Upper lobe of right lung (tissue), 1 donor: ENCODE results near the gene WRAP73. TPM values are rescaled to one million over a fixed set of nuclear protein-coding genes. Genes with fewer than 3 reads are reported as not detected.

Experiments used
- ATAC-seq: fragments of 200-7000 bp; cut with Tn5 transposase; one replicate; pipeline ENCODE4 v1.9.1; 2020; ENCODE audit warnings: mild to moderate bottlenecking, moderate library complexity
- DNase-seq: peaks from one replicate; pipeline ENCODE4 v3.0.0-alpha.2; 2020
- H3K27ac ChIP-seq: fragments of 200-600 bp; one replicate; pipeline ENCODE4 v1.8.0; 2022
- H3K27me3 ChIP-seq: fragments of 200-600 bp; one replicate; pipeline ENCODE4 v1.8.0; 2022; ENCODE audit warnings: mild to moderate bottlenecking
- H3K36me3 ChIP-seq: fragments of 200-600 bp; one replicate; pipeline ENCODE4 v1.8.0; 2022
- H3K4me1 ChIP-seq: fragments of 200-600 bp; one replicate; pipeline ENCODE4 v1.8.0; 2022
- H3K4me3 ChIP-seq: fragments of 200-600 bp; one replicate; pipeline ENCODE4 v1.8.0; 2022; ENCODE audit warnings: mild to moderate bottlenecking
- H3K9me3 ChIP-seq: fragments of 200-600 bp; one replicate; pipeline ENCODE4 v1.8.0; 2022
- CTCF ChIP-seq: fragments of 200-600 bp; IDR thresholded peaks from one replicate; pipeline ENCODE4 v1.8.0; 2022; ENCODE audit warnings: antibody characterized with exemption
- intact Hi-C: fragments of 100-400 bp; cut with DNase I; formaldehyde crosslinking; loops from one replicate; pipeline ENCODE4 v1.11.0; 2022
- total RNA-seq: library from RNA; stranded (reverse); fragmentation: NEBNext Ultra II Directional; extraction: Animal tissue kit (Norgen Biotek cat#: 25700); gene quantifications from one replicate; pipeline ENCODE4 v1.2.1, GENCODE V29; 2021
- donor health status: DM: no; HTN: yes; CAD: no; lungs with severe emphysema.

WRAP73 gene
- total RNA-seq, 1 donor from 2014 or later = 18.5 TPM

- TF ChIP-seq CTCF = no peak
- H3K4me1 ChIP-seq = peaks cover 9% of the 10 kb centered on the region
- ATAC-seq (no peak), DNase-seq (peak; percentile 55)
- intact Hi-C loops = no loop called here
- H3K27ac ChIP-seq = no peak overlapping the region
- H3K9me3 ChIP-seq = no peaks in the 10 kb centered on the region
- no peaks in the 10 kb centered on the region for H3K27me3 ChIP-seq
- no peak overlapping the region for H3K4me3 ChIP-seq
- no peaks in the 10 kb centered on the region for H3K36me3 ChIP-seq
These were observed 22.5 kb upstream of the WRAP73 start for GRCh38 chr1:3672231-3672970.

GRCh38 chr1:3671371-3672180 is 21.7 kb upstream of the WRAP73 start:
- ATAC-seq (peak; percentile 5), DNase-seq (peak; percentile 68)
- Histone ChIP-seq H3K9me3 (no peaks in the 10 kb centered on the region), H3K27me3 (no peaks in the 10 kb centered on the region), H3K36me3 (no peaks in the 10 kb centered on the region), H3K4me1 (peaks cover 9% of the 10 kb centered on the region), H3K4me3 (no peak overlapping the region), H3K27ac (no peak overlapping the region)
- no peak for TF ChIP-seq CTCF
- intact Hi-C loops = no loop called here

- no peak for ATAC-seq
- peaks cover 9% of the 10 kb centered on the region for H3K4me1 ChIP-seq
- no peak overlapping the region for H3K27ac ChIP-seq
- no peaks in the 10 kb centered on the region for H3K27me3 ChIP-seq
- TF ChIP-seq CTCF = no peak
- no peaks in the 10 kb centered on the region for H3K9me3 ChIP-seq
- intact Hi-C loops = no loop called here
- peak; percentile 61 for DNase-seq
- no peak overlapping the region for H3K4me3 ChIP-seq
- H3K36me3 ChIP-seq = no peaks in the 10 kb centered on the region
These were observed 20.9 kb upstream of the WRAP73 start for GRCh38 chr1:3670823-3671265.

GRCh38 chr1:3669971-3670431 is 20.1 kb upstream of the WRAP73 start:
- no peak overlapping the region for H3K27ac ChIP-seq
- TF ChIP-seq CTCF = no peak
- no peak overlapping the region for H3K4me3 ChIP-seq
- ATAC-seq (no peak), DNase-seq (peak; percentile 45)
- no peaks in the 10 kb centered on the region for H3K27me3 ChIP-seq
- H3K36me3 ChIP-seq = no peaks in the 10 kb centered on the region
- H3K9me3 ChIP-seq = no peaks in the 10 kb centered on the region
- intact Hi-C loops = no loop called here
- peaks cover 9% of the 10 kb centered on the region for H3K4me1 ChIP-seq

GRCh38 chr1:3669421-3669821 is 19.5 kb upstream of the WRAP73 start:
- no peak overlapping the region for H3K4me3 ChIP-seq
- ATAC-seq = no peak

More at GRCh38 chr1:3669421-3669821, 19.5 kb upstream of the WRAP73 start:
- intact Hi-C loops = no loop called here
- no peak for TF ChIP-seq CTCF
- H3K4me1 ChIP-seq = peaks cover 9% of the 10 kb centered on the region
- no peak for DNase-seq
- H3K9me3 ChIP-seq = no peaks in the 10 kb centered on the region
- no peak overlapping the region for H3K27ac ChIP-seq
- H3K36me3 ChIP-seq = no peaks in the 10 kb centered on the region
- no peaks in the 10 kb centered on the region for H3K27me3 ChIP-seq
